Nephron progenitor cell (in vitro differentiated cells): ENCODE data around the gene PLIN3.
A peak's percentile ranks its signal among the peaks of the same experiment; 100 is the strongest.
"Not testable (repeated sequence)": the region's sequence is repeated elsewhere in the genome, so short reads cannot be mapped to it uniquely, and the experiment has no call there.

ENCODE experiments used
- DNase-seq: peaks from one replicate; pipeline ENCODE4 v3.0.0; 2021
- H3K27ac Mint-ChIP-seq: 2 replicates; pipeline ENCODE4 v1.8.0; 2021; ENCODE audit warnings: mild to moderate bottlenecking, moderate library complexity, mixed read lengths
- H3K27me3 Mint-ChIP-seq: 2 replicates; pipeline ENCODE4 v1.8.0; 2021; ENCODE audit warnings: mild to moderate bottlenecking, low read depth, mixed read lengths; ENCODE audit not compliant: poor library complexity
- H3K36me3 Mint-ChIP-seq: 2 replicates; pipeline ENCODE4 v1.8.0; 2021; ENCODE audit warnings: low read depth, mixed read lengths
- H3K4me1 Mint-ChIP-seq: 2 replicates; pipeline ENCODE4 v1.8.0; 2021; ENCODE audit warnings: mixed read lengths
- H3K4me3 Mint-ChIP-seq: 2 replicates; pipeline ENCODE4 v1.8.0; 2021; ENCODE audit warnings: mild to moderate bottlenecking, moderate library complexity, mixed read lengths
- H3K9me3 Mint-ChIP-seq: 2 replicates; pipeline ENCODE4 v1.8.0; 2021; ENCODE audit warnings: mild to moderate bottlenecking, moderate library complexity, mixed read lengths
- CTCF ChIP-seq: fragments of 200-600 bp; sonication (generic); IDR thresholded peaks from 2 replicates; pipeline ENCODE4 v1.5.0; 2021; ENCODE audit warnings: antibody characterized with exemption

PLIN3 gene

DNA sequence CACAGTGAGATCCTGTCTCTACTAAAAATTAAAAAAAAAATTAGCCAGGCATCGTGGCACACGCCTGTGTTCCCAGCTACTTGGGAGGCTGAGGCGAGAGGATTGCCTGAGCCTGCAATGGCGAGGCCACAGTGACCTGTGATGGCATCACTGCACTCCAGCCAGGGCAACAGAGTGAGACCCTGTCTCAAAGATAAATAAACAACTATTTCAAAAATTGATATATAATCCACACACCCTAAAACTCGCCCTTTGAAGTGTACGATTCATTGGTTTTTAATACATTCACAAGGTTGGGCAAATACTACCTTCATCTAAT, 23.9 kb downstream of the PLIN3 start:
- H3K27me3 Mint-ChIP-seq, result no peaks in the 10 kb centered on the region
- TF ChIP-seq CTCF, result no peak
- H3K4me3 Mint-ChIP-seq, result no peak overlapping the region
- no peak for DNase-seq
- peaks cover 73% of the 10 kb centered on the region for H3K36me3 Mint-ChIP-seq
- no peaks in the 10 kb centered on the region for H3K9me3 Mint-ChIP-seq
- no peak overlapping the region for H3K27ac Mint-ChIP-seq
- H3K4me1 Mint-ChIP-seq, result peaks cover 7% of the 10 kb centered on the region

DNA sequence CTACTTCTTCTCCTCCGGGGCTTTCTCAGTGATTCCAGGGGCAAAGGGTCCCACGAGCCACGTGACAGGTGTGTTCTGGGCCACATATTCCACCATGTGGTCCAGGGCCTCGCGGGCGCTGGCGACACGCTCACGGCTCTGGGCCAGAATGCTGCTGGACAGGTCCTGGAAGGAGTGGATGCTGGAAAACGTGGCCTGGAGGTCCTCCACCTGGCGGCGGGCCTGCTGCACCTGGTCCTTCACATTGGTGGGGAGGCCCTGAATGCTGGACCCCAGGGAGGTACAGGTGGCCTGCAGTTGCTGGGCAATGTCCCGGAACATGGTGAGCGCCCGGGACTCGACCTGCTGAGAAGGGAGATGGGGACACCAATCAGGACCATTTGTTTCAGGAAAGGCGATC, 28.3 kb downstream of the PLIN3 start:
- peaks cover 7% of the 10 kb centered on the region for H3K4me1 Mint-ChIP-seq
- H3K9me3 Mint-ChIP-seq, result no peaks in the 10 kb centered on the region
- H3K27ac Mint-ChIP-seq, result peak overlapping the region; percentile 36
- peaks cover 10% of the 10 kb centered on the region for H3K27me3 Mint-ChIP-seq
- H3K36me3 Mint-ChIP-seq, result peaks cover 69% of the 10 kb centered on the region
- H3K4me3 Mint-ChIP-seq, result no peak overlapping the region
- no peak for TF ChIP-seq CTCF
- DNase-seq, result no peak

GRCh38 chr19:4832776-4833175, 34.7 kb downstream of the PLIN3 start:
- H3K4me1 Mint-ChIP-seq, result peaks cover 12% of the 10 kb centered on the region
- H3K27ac Mint-ChIP-seq, result no peak overlapping the region
- no peak for DNase-seq
- H3K27me3 Mint-ChIP-seq, result peaks cover 58% of the 10 kb centered on the region
- peaks cover 10% of the 10 kb centered on the region for H3K9me3 Mint-ChIP-seq
- peak overlapping the region; percentile 63 for H3K4me3 Mint-ChIP-seq
- TF ChIP-seq CTCF, result no peak
- peaks cover 11% of the 10 kb centered on the region for H3K36me3 Mint-ChIP-seq

DNA sequence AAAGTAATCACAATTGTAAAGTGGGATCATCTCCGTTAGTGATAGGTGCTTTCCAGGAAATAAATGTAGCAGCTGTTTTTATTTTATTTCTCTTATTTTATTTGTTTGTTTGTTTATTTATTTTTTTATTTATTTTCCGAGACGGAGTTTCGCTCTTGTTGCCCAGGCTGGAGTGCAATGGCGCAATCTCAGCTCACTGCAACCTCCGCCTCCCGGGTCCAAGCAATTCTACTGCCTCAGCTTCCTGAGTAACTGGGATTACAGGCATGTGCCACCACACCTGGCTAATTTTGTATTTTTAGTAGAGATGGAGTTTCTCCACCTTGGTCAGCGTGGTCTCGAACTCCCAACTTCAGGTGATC, 35.5 kb downstream of the PLIN3 start:
- H3K36me3 Mint-ChIP-seq, H3K27ac Mint-ChIP-seq, DNase-seq: not testable (repeated sequence)
- peaks cover 14% of the 10 kb centered on the region for H3K4me1 Mint-ChIP-seq
- peak overlapping the region; percentile 64 for H3K4me3 Mint-ChIP-seq
- peaks cover 10% of the 10 kb centered on the region for H3K9me3 Mint-ChIP-seq
- H3K27me3 Mint-ChIP-seq, result peaks cover 60% of the 10 kb centered on the region

GRCh38 chr19:4831304-4831978, 36.0 kb downstream of the PLIN3 start, which contains the start of gene TICAM1:
Gene TICAM1, minus strand, starts transcription at chr19:4831712. Its CDS starts 13,335 bp downstream, at chr19:4818377.
- DNase-seq, result peak; percentile 40
- Mint-ChIP-seq H3K9me3 (peaks cover 10% of the 10 kb centered on the region), H3K36me3 (peaks cover 2% of the 10 kb centered on the region)

GRCh38 chr19:4830768-4831265, 36.6 kb downstream of the PLIN3 start:
- H3K27ac Mint-ChIP-seq, result peak overlapping the region; percentile 70
- H3K9me3 Mint-ChIP-seq, result peaks cover 10% of the 10 kb centered on the region
- DNase-seq, result no peak
- H3K27me3 Mint-ChIP-seq, result peaks cover 59% of the 10 kb centered on the region
- TF ChIP-seq CTCF, result no peak
- no peaks in the 10 kb centered on the region for H3K36me3 Mint-ChIP-seq
- peak overlapping the region; percentile 75 for H3K4me3 Mint-ChIP-seq
- peaks cover 14% of the 10 kb centered on the region for H3K4me1 Mint-ChIP-seq

More at GRCh38 chr19:4831304-4831978, 36.0 kb downstream of the PLIN3 start, which contains the start of gene TICAM1:
- H3K4me1 Mint-ChIP-seq, result peaks cover 14% of the 10 kb centered on the region
- peak within 1 kb of the TSS; percentile 70 for H3K27ac Mint-ChIP-seq
- peaks cover 60% of the 10 kb centered on the region for H3K27me3 Mint-ChIP-seq
- TF ChIP-seq CTCF, result no peak
- peak within 1 kb of the TSS; percentile 75 for H3K4me3 Mint-ChIP-seq
